ENCODE measurements around the gene MYO3B. TPM values are rescaled to one million over a fixed set of nuclear protein-coding genes. Genes with fewer than 3 reads are reported as not detected.

The MYO3B gene
- total RNA-seq, 4 donors from 2014 or later = 6.0 to 7.4 (median 7.2) TPM

- TF ChIP-seq POLR2A (IDR thresholded peaks at IDR 0.05) = no peak
- no peak for TF ChIP-seq CTCF (IDR thresholded peaks at IDR 0.05)
- H3K4me3 ChIP-seq (replicated peaks in 1 of 3) = no peak overlapping the region
- no peaks in the 10 kb centered on the region for H3K9me3 ChIP-seq
- intact Hi-C loops (cut with DNase I) = no loop called here
- 35 to 36% methylated on average over 3 of the region's 3 CpGs for WGBS, 2 donors
- no peaks in the 10 kb centered on the region for H3K4me1 ChIP-seq
- no peak for DNase-seq
- no peak overlapping the region for H3K27ac ChIP-seq
- H3K36me3 ChIP-seq = no peaks in the 10 kb centered on the region
- H3K27me3 ChIP-seq = no peaks in the 10 kb centered on the region
Measured at GRCh38 chr2:170282851-170283250, 104.9 kb downstream of the MYO3B start.

GRCh38 chr2:170284205-170284604 lies 106.3 kb downstream of the MYO3B start:
- H3K36me3 ChIP-seq = no peaks in the 10 kb centered on the region
- 95 to 96% methylated on average over 1 of the region's 1 CpG for WGBS, 2 donors
- intact Hi-C loops (cut with DNase I) = no loop called here
- TF ChIP-seq POLR2A (IDR thresholded peaks at IDR 0.05) = no peak
- no peak for TF ChIP-seq CTCF (IDR thresholded peaks at IDR 0.05)
- no peaks in the 10 kb centered on the region for H3K27me3 ChIP-seq
- no peaks in the 10 kb centered on the region for H3K9me3 ChIP-seq
- H3K4me3 ChIP-seq (replicated peaks in 1 of 3) = no peak overlapping the region
- H3K27ac ChIP-seq = no peak overlapping the region
- DNase-seq = no peak
- H3K4me1 ChIP-seq = no peaks in the 10 kb centered on the region

GRCh38 chr2:170288859-170289258 lies 110.9 kb downstream of the MYO3B start:
- Histone ChIP-seq H3K27me3 (no peaks in the 10 kb centered on the region), H3K27ac (no peak overlapping the region), H3K9me3 (no peaks in the 10 kb centered on the region), H3K4me1 (no peaks in the 10 kb centered on the region), H3K36me3 (no peaks in the 10 kb centered on the region), H3K4me3 (replicated peaks in 1 of 3) (no peak overlapping the region)
- intact Hi-C loops (cut with DNase I) = no loop called here
- TF ChIP-seq CTCF (IDR thresholded peaks at IDR 0.05) = no peak
- TF ChIP-seq POLR2A (IDR thresholded peaks at IDR 0.05) = no peak
- DNase-seq = no peak
- WGBS, 2 donors = 74 to 86% methylated on average over 1 of the region's 1 CpG

- WGBS, 2 donors = 76 to 88% methylated on average over 1 of the region's 1 CpG
- DNase-seq = no peak
- H3K27ac ChIP-seq = no peak overlapping the region
- intact Hi-C loops (cut with DNase I) = no loop called here
- no peaks in the 10 kb centered on the region for H3K4me1 ChIP-seq
- no peaks in the 10 kb centered on the region for H3K36me3 ChIP-seq
- H3K4me3 ChIP-seq (replicated peaks in 1 of 3) = no peak overlapping the region
- no peaks in the 10 kb centered on the region for H3K9me3 ChIP-seq
- no peaks in the 10 kb centered on the region for H3K27me3 ChIP-seq
- TF ChIP-seq POLR2A (IDR thresholded peaks at IDR 0.05) (no peak), CTCF (IDR thresholded peaks at IDR 0.05) (no peak)
Measured at GRCh38 chr2:170291474-170291873, 113.5 kb downstream of the MYO3B start.

- Histone ChIP-seq H3K4me3 (replicated peaks in 1 of 3) (no peak overlapping the region), H3K27ac (no peak overlapping the region), H3K36me3 (no peaks in the 10 kb centered on the region), H3K27me3 (no peaks in the 10 kb centered on the region), H3K4me1 (no peaks in the 10 kb centered on the region), H3K9me3 (no peaks in the 10 kb centered on the region)
- no peak for DNase-seq
- intact Hi-C loops (cut with DNase I) = no loop called here
- no peak for TF ChIP-seq CTCF (IDR thresholded peaks at IDR 0.05)
- WGBS, 2 donors = 63 to 64% methylated on average over 3 of the region's 3 CpGs
Measured at GRCh38 chr2:170292415-170292814, 114.5 kb downstream of the MYO3B start.
